SK-N-MC (cell line): ENCODE results near the gene TUT4.

ENCODE experiments used
- EZH2 ChIP-seq: fragments of 200-600 bp; sonication (generic); IDR thresholded peaks from one replicate; pipeline ENCODE4 v1.6.1; 2017; ENCODE audit warnings: antibody characterized with exemption
- FOXP2 ChIP-seq: optimal IDR thresholded peaks from 2 replicates; pipeline ENCODE3; 2011; ENCODE audit warnings: mild to moderate bottlenecking, moderate library complexity; ENCODE audit not compliant: insufficient read depth; ENCODE audit errors: extremely low read length, control extremely low read depth
- POLR2AphosphoS5 ChIP-seq: IDR thresholded peaks from 2 replicates; pipeline ENCODE4 v1.6.1; 2012; ENCODE audit warnings: mild to moderate bottlenecking, low read depth, low read length, borderline replicate concordance

GRCh38 chr1:52476943-52477342, 75.9 kb downstream of the TUT4 start:
- no peak for TF ChIP-seq POLR2AphosphoS5
- no peak for TF ChIP-seq FOXP2
- TF ChIP-seq EZH2, result no peak
